Osteoblast (primary cell): Measurements from ENCODE around the gene EXOSC10. TPM values are rescaled to one million over a fixed set of nuclear protein-coding genes. Genes with fewer than 3 reads are reported as not detected.

Source experiments
- DNase-seq: peaks from one replicate; pipeline ENCODE4 v3.0.0; 2011; ENCODE audit warnings: low spot score, mixed read lengths; ENCODE audit not compliant: insufficient read length; ENCODE audit errors: missing footprints
- H2AFZ ChIP-seq: 2 replicates; pipeline ENCODE4 v1.6.0; 2011; ENCODE audit warnings: mild to moderate bottlenecking, low read length
- H3K27ac ChIP-seq: 2 replicates; pipeline ENCODE4 v1.5.1; 2011; ENCODE audit warnings: mild to moderate bottlenecking, low read depth, low read length, moderate library complexity
- H3K27me3 ChIP-seq: 2 replicates; pipeline ENCODE4 v1.6.0; 2012; ENCODE audit warnings: mild to moderate bottlenecking, control low read depth, inconsistent platforms, low read length, moderate library complexity; ENCODE audit not compliant: insufficient read depth
- H3K36me3 ChIP-seq: 2 replicates; pipeline ENCODE4 v1.5.1; 2011; ENCODE audit warnings: mild to moderate bottlenecking, low read length, control low read depth, moderate library complexity; ENCODE audit not compliant: insufficient read depth
- H3K4me1 ChIP-seq: 2 replicates; pipeline ENCODE4 v1.5.1; 2011; ENCODE audit warnings: mild to moderate bottlenecking, low read length, control low read depth, moderate library complexity; ENCODE audit not compliant: insufficient read depth
- H3K4me2 ChIP-seq: 2 replicates; pipeline ENCODE4 v1.6.0; 2011; ENCODE audit warnings: mild to moderate bottlenecking, low read length; ENCODE audit not compliant: insufficient read depth
- H3K4me3 ChIP-seq: fragments of 200-600 bp; sonication (generic); 3 replicates; pipeline ENCODE4 v1.5.1; 2012; ENCODE audit warnings: mild to moderate bottlenecking, low read length, inconsistent platforms; ENCODE audit not compliant: insufficient read depth
- H3K79me2 ChIP-seq: 2 replicates; pipeline ENCODE4 v1.6.0; 2012; ENCODE audit warnings: mild to moderate bottlenecking, low read length, control low read depth, inconsistent platforms; ENCODE audit not compliant: insufficient read depth
- H3K9me3 ChIP-seq: 2 replicates; pipeline ENCODE4 v1.5.1; 2011; ENCODE audit warnings: low read depth, low read length, control low read depth
- H4K20me1 ChIP-seq: 2 replicates; pipeline ENCODE4 v1.6.0; 2012; ENCODE audit warnings: mild to moderate bottlenecking, low read length, control low read depth; ENCODE audit not compliant: insufficient read depth
- total RNA-seq: library from RNA; depleted of rRNA; stranded (reverse); fragments of >200 nt; gene quantifications from 2 replicates; pipeline ENCODE4 v1.2.3, GENCODE V29; 2012
- TF ChIP-seq, protein P1 (sequence below): IDR thresholded peaks from 2 replicates; pipeline ENCODE4 v1.5.1; 2011; ENCODE audit warnings: mild to moderate bottlenecking, low read depth, low read length, moderate library complexity; ENCODE audit errors: extremely low read depth

The EXOSC10 gene
- total RNA-seq, 1 donor: 43.4 TPM

GRCh38 chr1:11059155-11059967 is 40.3 kb downstream of the EXOSC10 start:
- peak; percentile 93 for DNase-seq
- Histone ChIP-seq H3K9me3 (no peaks in the 10 kb centered on the region), H4K20me1 (peaks cover 1% of the 10 kb centered on the region), H2AFZ (peak overlapping the region; percentile 58), H3K79me2 (peaks cover 27% of the 10 kb centered on the region), H3K36me3 (peaks cover 28% of the 10 kb centered on the region), H3K27me3 (no peaks in the 10 kb centered on the region), H3K4me2 (peak overlapping the region; percentile 92), H3K4me3 (peak overlapping the region; percentile 86), H3K4me1 (peaks cover 21% of the 10 kb centered on the region), H3K27ac (peak overlapping the region; percentile 65)
- TF ChIP-seq, protein P1, sequence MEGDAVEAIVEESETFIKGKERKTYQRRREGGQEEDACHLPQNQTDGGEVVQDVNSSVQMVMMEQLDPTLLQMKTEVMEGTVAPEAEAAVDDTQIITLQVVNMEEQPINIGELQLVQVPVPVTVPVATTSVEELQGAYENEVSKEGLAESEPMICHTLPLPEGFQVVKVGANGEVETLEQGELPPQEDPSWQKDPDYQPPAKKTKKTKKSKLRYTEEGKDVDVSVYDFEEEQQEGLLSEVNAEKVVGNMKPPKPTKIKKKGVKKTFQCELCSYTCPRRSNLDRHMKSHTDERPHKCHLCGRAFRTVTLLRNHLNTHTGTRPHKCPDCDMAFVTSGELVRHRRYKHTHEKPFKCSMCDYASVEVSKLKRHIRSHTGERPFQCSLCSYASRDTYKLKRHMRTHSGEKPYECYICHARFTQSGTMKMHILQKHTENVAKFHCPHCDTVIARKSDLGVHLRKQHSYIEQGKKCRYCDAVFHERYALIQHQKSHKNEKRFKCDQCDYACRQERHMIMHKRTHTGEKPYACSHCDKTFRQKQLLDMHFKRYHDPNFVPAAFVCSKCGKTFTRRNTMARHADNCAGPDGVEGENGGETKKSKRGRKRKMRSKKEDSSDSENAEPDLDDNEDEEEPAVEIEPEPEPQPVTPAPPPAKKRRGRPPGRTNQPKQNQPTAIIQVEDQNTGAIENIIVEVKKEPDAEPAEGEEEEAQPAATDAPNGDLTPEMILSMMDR: no peak

DNA sequence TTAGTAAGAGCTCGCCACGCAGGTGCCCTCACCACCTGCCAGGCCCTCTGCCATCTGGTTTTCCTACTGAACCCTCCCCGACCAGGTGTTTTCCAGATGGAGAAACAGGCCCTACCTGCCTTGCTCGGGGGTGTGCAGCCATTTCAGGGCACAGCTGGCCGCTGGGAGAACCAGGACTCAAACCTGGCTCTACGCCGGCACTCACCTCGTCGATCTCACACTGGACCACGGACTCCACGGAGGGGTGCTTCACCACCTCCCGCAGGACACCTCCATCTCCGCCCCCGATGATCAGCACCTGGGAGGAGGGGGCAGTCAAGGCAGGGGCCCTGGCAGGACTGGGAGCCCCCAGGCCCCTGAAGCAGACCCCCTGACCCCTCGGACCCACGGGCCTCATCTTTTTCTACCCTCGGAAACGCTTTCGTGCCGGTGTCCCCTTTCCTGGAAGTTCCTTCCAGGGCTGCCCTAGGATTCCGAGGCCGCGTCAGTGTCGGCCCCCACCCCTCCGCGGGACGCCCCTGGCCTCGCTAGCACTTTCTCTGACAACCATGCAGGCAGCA is 41.0 kb downstream of the EXOSC10 start:
- Histone ChIP-seq H3K4me1 (peaks cover 21% of the 10 kb centered on the region), H3K36me3 (peaks cover 27% of the 10 kb centered on the region), H3K79me2 (peaks cover 27% of the 10 kb centered on the region), H3K9me3 (no peaks in the 10 kb centered on the region), H2AFZ (peak overlapping the region; percentile 58), H3K4me3 (peak overlapping the region; percentile 86), H3K4me2 (peak overlapping the region; percentile 92), H3K27me3 (no peaks in the 10 kb centered on the region), H4K20me1 (peaks cover 8% of the 10 kb centered on the region), H3K27ac (peak overlapping the region; percentile 65)
- TF ChIP-seq, protein P1: no peak
- DNase-seq: peak; percentile 85

DNA sequence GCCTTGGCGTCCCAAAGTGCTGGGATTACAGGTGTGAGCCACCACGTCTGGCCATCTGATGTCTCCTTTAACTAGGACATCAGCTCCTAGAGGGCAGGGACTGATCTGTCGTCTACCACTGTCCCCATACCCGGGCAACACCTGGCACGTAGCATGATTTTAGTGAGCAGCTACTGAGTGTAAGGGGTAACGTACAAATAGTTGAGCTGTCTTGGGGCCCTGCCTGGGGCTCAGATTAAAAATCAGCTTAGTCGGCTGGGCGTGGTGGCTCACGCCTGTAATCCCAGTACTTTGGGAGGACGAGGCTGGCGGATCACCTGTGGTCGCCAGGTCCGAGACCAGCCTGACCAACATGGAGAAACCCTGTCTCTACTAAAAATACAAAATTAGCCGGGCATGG is 41.6 kb downstream of the EXOSC10 start:
- Histone ChIP-seq H3K79me2 (peaks cover 27% of the 10 kb centered on the region), H3K27me3 (no peaks in the 10 kb centered on the region), H2AFZ (no peak overlapping the region), H3K27ac (no peak overlapping the region), H3K36me3 (peaks cover 27% of the 10 kb centered on the region), H3K4me3 (no peak overlapping the region), H4K20me1 (peaks cover 9% of the 10 kb centered on the region), H3K4me2 (peak overlapping the region; percentile 92), H3K9me3 (no peaks in the 10 kb centered on the region), H3K4me1 (peaks cover 16% of the 10 kb centered on the region)
- TF ChIP-seq, protein P1: no peak
- DNase-seq: peak; percentile 82

GRCh38 chr1:11057477-11057876 is 42.2 kb downstream of the EXOSC10 start:
- TF ChIP-seq, protein P1: no peak
- Histone ChIP-seq H3K4me3 (no peak overlapping the region), H3K9me3 (no peaks in the 10 kb centered on the region), H2AFZ (no peak overlapping the region), H3K4me1 (peaks cover 12% of the 10 kb centered on the region), H3K36me3 (peaks cover 27% of the 10 kb centered on the region), H3K4me2 (no peak overlapping the region), H3K27ac (no peak overlapping the region), H4K20me1 (peaks cover 9% of the 10 kb centered on the region), H3K79me2 (peaks cover 27% of the 10 kb centered on the region), H3K27me3 (no peaks in the 10 kb centered on the region)
- no peak for DNase-seq
